Activated CD4-positive, alpha-beta T cell treated with anti-CD3 and anti-CD28 coated beads, Interleukin-2, amount 50 U/mL, for 1 hour (primary cell): Measurements from ENCODE around the gene KLK13.

Experiments
- DNase-seq: peaks from one replicate; pipeline ENCODE4 v3.0.0-alpha.2; 2020

Gene KLK13

DNA sequence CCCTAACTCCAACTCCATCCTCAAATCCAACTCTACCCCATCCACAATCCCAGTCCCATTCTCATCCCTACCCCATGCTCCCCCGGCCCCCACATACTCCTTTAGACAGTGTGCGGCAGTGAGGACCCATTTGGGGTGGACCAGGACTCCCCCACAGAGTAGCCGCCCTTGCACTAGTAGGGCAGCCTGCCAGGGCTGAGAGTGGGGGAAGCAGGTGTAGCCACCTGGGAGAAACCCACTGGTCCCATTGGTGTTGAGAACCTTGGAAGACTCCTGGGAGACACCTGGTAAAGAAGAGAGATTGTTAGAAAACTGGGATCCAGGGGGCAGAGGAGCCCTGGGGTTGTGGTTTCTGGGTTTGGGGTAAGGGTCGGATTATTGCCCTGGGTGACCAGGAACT, 4.6 kb downstream of the KLK13 start:
- DNase-seq: no peak

DNA sequence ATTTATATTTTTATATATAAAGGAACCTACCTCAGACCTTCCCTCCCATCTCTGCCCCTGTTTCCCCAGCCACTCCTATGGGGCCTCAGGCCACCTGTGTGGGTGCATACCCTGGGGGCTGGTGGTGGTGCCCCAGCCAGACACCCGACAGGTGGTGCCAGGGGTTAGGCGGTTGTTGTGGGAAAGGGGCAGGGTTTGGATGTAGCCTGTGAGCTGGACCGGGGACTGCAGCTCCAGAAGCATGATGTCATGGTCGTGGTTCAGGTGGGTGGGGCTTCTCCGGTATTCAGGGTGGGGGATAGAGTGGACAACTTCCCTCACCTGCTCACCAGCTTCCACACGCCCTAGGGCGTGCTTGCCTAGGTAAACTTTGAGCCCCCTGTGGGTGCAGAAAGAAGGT, 5.2 kb downstream of the KLK13 start:
- DNase-seq: no peak

DNA sequence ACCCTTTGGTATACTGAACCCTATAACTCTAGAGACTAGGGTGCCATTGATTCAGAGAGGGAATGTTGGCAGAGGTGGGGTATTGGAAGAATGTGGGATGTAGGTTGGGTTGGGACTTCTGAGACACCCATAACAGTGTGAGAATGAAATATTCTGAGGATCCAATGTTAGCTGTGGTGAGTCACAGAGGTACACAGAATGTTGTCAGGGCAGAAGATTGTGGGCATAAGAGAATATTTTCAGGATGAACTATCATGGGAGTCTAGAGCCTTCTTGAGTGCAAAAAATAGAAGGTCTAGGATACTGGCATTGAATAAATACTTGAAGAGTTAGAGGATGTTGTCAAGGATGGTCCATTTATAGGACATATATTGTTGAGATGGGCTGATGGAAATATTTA, 9.0 kb downstream of the KLK13 start:
- DNase-seq: no peak

DNA sequence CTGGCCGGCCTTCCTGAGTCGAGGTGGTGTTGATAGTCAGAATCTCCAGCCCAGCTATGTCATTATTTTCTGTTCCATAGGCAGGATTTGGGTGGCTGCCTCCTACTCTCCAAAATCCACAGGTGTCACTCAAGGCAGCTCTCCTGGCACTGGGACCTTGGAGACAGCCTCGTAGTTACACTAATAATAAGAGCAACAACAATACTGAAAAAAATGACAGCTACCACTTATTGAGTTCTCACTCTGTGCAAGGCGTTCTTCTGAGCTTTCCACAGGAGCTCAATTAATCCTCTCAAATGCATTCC, 17.9 kb downstream of the KLK13 start:
- no peak for DNase-seq

DNA sequence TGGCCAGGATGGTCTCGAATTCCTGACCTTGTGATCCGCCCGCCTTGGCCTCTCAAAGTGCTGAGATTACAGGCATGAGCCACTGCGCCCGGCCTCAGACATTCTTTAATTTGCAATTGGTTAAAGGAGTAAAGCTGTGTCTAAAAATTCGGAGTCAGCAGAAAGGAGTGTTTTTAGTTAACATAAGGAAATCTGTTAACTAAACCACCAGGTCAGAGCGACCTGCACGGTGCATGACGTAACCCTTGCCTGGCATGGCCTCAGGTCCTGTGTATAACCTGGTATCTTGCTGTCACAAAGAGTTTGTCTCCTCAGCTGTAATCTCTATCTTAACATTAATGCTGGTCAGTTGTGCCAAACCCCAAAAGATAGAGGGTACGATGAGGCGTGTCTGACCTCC, 20.6 kb downstream of the KLK13 start:
- DNase-seq: no peak

DNA sequence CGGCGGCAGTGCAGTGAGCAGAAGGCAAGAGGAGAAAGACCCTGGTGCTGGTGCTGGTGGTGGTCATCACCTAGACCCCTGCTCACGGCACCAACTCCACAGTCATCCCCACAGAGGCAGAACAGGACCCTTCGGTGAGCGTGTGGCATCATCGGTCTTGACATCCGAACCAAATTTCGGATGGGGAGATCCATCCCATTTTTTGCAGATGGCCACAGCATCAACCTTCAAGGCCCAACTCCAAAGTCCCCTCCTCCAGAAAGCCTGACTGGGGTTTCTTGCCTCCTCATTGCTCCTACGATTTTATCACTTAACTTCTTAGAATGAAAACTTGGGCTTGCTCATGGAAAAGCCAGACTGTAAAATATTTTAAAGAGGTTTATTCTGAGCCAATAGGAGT, 21.4 kb downstream of the KLK13 start:
- no peak for DNase-seq

DNA sequence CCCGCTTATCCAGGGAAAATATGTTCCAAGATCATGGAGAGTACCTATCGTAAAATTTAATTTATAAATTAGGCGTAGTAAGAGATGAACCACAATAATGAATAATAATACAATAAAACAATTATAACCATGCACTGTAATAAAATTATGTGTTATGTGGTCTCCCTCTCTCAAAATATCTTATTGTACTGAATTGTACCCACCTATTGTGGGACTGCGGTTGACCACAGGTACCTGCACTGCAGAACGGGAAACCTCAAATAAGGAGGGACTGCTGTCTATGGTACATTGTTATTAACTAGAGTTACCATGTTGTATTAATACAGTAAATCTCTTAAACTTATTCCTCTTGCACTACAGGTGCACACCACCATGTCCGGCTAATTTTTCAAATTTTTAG, 24.7 kb downstream of the KLK13 start:
- DNase-seq: no peak

DNA sequence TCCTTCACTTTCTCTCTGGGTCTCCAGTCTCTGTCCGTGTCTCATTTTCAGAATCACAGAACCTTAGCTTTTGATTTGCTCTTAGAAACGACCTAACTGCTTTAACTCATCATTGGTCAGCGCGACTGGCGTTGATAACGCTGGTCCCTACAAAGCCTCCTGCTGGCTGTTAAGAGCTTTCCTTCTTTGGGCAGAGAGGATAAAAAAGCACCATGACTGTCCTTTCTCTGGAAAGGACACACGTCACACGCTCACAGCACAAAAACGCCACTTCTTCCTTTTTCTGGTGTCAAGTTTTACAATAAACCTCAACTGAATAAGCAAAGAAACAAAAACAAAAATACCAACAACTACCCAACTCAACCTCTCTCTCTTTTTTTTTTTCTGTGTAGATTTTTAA, 28.4 kb downstream of the KLK13 start:
- DNase-seq: no peak

DNA sequence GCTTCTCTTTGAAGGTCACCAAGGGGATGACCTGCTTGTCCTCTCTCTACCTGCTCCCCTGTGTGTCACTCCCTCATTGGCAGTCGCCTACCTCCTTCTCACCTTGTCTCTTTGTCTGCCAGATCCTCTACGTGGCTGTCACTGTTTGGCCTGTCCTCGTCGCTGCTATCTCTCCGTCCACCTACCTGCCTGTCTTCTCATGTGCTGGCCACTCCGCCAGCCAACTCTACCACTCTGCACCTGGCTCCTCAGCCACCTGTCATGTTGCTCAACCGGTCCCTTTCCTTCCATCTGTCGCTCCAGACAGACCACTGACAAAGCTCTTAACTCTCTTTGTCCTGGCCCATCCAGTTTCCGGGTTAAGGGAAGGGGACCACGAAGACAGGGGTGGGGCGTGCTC, 30.2 kb downstream of the KLK13 start, which contains the start of gene KLK12:
Gene KLK12, minus strand, starts transcription at position 299 of the 400 bp plus-strand sequence. CDS start 381 bp downstream, outside the sequence.
- DNase-seq: no peak

DNA sequence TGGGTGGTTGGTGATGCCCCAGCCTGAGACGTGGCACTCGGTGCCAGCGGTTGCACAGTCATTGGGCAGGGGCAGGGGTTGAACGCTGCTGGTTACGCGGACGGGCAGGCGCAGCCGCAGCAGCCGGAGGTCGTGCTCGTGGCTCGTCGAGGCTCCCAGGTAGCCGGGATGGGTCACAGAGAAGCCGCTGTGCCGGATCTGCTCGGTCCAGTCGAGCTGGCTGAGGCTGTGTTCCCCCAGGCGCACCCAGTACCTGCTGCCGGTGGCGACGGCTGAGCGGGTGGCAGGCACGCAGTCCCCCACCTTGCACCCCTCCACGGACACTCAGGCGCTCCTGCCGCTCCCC, 33.0 kb downstream of the KLK13 start:
- DNase-seq: no peak

DNA sequence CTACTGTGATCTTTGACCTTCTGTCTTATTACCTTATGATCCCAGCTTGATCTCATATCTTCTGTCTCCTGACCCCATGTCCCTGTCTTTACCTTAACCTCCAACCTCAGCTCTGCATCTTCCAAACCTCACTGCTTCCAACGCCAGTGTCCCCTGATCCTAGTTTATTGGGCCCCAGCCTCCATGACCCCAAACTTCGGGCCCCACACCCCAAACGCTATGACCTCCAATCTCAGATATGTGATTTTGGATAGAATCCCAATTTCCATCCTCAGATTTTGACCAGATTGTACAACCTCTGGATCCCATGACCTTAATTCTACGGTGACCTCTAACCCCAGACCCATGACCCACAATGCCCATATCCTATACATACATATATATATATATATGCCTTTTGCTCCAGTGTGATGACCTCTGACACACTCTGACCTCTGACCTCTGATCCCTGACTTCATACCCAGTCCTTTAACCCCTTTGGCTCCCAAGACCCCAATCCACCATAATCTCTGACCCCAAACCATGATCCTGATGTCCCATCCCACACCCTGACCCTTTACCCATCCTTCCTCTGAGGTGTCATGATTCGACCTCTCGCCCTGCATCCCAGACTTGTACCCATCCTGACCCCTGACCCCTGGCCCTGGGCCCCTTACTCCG, 33.5 kb downstream of the KLK13 start:
- no peak for DNase-seq

DNA sequence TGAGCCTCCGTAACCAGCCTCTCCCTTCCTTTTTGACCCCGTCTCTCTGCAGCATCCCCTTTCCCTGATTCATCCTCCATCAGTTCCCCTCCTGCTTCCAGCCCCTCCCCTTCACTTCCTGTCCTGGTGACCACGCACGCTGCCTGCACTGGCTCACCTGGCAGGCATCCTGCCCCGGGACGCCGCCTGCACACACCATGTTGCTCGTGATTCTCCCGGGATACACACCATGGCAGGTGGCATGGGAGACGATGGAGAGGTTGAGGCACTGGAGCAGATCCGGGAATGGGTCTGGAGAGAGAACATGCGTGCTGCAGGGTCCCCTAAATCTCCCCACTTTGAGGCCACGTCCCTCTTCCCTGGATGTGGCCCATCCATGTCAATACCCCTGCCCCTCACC, 34.3 kb downstream of the KLK13 start:
- no peak for DNase-seq

DNA sequence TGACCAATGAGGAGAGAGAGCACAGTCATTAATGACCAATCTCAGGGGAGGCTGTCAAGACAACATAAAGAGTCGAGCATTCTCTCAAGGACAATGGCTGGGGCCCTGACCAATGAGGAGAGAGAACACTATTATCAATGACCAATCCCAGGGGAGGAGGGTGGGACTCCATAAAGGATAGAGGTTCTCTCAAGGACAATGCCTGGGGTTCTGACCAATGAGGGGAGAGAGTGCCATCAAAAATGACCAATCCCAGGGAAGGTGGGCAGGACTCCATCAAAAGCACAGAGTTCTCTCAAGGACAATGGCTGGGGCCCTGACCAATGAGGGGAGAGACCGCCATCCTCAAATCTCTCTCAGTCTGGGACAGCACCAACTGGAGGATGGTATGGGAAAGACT, 35.2 kb downstream of the KLK13 start:
- DNase-seq: no peak

DNA sequence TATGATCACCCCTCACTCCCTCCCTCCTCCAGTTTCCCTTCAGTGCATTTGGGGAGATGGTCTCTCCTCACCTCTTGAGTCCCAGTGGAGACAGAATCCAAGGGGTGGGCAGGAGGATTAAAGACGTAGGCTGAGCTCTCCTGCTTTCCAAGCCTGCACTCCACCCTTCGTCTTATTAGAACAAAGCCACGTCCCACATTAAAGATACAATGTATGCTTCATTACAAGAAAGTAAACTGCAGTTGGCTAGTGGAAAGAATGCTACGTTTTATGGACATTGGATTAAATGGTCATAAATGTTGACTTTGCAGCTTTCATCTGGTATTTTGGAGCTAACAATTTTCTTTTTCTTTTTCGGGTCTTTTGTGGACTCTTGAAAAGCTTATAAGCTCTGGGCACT, 37.0 kb downstream of the KLK13 start:
- DNase-seq: no peak

DNA sequence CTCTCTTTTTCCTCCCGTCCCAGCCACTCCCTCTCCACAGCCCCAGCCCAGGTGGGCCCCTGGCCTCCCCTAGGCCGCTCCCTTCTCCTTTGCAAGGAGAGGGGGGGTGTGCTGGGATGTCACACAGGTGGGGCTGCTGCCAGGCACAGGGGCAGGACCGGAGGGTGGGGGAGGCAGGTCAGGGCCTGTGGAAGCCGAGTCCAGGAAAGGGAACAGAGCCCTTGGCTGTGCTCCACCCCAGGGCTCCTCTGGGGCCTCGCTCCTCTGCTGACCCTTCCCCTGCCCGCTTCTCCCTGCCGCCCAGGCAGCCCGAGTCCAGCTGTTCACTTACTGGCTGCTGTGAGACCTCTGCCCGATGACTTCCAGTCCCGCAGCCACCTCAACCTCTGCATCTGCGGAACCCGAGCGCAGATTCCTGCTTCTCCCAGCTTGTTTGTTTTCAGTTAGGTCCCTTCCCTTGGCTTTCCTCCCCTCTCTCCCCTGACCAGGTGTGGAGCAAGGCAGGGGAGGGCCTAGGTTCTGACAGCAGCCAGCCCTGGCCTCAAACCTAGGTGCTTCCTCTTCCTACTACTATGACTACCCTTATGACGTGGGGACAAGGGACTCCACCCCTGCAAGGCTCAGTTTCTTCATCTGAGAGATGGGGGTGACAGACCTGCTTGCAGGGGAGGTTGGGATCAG, 37.6 kb downstream of the KLK13 start:
- DNase-seq: no peak

DNA sequence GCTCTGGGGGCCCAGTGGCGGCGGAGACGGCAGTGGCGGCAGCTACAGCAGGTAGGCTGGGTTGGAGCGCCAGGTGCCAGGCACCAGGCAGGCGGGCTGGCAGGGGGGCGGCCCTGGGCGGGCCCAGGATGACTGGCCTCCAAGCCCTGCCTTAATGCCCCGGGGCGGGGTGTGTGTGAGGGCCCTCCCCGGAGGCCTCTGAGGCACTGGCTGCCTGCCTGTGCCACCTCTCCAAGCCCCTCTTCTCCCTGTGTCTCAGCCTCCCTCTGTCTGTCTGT, 38.4 kb downstream of the KLK13 start, which contains the start of gene KLK11:
Gene KLK11, minus strand, starts transcription at position 63 of the 278 bp plus-strand sequence. CDS start 985 bp downstream, outside the sequence.
- DNase-seq: no peak

DNA sequence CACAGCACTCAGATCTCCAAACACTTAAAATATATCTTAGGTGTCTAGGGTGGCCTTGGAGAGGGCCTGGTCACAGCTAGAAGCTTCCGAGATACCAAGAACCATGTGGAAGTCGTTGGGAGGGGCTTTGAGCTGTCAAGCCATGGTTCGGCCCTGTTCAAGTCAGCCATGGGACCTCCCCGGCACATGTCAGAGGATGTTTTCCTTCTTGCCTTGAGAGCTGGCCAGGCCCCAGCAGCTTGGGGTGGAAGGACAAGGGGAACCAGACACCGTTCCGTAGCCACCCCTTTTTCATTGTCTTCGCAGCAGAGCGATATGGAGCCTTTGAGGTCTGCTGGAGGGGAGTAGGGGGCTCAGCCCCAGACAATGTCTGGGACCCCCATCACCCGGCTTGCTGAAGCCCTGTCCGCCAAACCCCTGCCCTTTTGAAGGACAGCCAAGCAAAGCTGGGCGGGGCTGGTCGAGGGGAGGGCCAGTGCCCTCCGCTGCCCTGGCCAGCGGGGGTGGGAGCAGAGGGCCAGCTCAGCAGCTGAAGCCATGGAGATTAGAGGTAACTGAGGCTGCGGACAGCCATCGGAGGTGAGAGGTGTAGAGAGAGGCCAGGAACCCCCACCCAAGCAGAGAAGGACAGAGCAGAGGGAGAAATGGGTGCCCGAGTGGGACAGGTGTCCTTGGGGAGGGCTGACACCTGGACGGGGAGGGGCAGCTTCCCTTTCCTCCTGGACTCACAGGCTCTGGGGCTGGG, 38.9 kb downstream of the KLK13 start:
- no peak for DNase-seq

DNA sequence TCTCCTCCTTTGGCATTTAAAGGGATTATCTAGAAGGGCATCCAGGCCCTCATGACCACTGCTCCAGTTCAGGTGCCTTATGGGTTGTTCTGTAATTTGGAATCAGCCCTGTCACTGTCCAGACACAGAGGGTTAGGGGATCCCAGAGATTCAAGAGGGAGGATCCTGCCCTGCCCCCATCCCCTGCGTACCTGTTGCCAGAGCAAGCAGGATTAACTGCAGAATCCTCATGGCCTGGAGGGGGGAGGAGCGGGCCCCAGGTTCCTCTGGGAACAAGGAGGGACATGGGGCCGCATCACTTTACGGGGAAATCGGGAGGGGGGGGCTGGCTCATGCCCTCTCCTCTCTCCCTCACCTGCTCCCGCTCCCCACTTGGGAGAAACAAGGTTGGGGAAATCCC, 39.5 kb downstream of the KLK13 start:
- no peak for DNase-seq

DNA sequence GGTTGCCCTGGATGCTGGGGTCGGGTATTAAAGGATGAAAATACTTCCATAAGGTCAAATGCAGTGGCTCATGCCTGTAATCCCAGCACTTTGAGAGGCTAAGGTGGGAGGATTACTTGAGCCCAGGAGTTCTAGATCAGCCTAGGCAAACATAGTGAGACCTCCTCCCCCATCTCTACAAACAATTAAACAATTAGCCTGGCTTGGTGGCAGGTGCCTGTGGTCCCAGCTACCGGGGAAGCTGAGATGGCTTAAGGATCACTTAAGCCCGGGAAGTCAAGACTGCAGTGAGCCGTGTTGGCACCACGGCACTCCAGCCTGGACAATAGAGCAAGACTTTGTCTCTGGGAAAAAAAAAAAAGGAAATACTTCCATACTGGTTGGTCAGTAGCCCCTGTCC, 40.0 kb downstream of the KLK13 start:
- no peak for DNase-seq

DNA sequence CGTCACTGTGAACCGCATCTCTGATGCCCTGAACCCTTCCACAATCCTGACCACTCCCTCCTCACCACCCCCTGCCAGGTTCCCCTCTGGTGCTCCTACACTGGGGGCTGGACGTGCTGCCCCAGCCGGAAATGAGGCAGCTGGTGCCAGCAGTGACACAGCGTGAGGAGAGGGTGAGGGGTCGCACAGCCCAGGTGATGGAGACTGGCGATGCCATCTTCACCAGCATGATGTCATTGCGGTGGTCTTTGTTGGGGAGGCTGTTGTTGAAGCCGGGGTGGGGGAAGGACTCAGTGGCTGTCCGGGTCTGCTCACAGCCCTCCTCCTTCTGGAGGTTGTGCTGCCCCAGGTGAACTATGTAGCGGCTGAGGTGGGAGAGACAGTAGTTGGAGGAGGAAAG, 40.9 kb downstream of the KLK13 start:
- DNase-seq: no peak

DNA sequence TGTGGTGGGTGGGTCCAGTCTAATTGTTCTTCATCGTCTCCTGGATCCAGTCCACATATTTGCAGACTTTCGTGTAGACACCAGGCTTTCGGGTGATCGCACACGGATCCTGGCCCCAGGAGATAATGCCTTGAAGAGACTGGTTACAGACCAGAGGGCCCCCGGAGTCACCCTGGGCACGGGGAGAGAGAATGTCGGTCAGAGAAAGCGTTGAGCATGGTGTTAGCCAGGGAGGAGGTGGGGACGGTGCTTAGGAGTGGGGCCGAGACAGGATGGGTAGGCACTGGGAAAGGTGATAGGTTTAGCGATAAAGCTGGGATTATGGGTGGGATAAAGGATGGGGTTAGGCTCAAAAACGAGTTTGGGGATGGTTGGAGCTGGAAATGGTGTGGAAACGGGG, 42.4 kb downstream of the KLK13 start:
- no peak for DNase-seq

DNA sequence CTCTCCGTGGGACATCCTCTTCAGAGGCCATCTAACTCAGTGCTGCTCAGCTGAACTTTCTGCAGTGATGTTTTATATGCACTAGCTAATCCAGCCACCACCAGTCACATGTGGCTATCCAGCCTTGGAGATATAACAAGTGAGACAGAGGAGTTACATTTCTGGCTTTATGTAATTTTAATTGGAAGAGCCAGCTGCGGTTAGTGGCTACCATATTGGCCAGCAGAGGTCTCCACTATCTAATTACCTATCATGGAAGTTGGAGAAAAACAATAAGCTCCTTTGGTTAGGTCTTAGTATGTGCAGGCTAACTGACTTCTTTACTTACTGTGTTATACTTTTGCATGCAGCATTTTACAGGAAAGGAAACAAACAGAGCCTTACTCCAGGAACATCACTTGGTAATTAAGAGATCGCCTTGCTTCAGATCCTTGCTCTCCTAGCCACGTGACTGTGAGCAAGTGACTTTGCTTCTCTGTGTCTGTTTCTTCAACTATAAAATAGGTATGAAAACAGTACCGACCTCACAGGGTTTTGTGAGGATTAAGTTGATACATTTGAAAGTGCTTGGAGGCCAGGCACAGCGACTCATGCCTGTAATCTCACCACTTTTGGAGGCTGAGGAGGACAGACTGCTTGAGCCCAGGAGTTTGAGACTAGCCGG, 43.8 kb downstream of the KLK13 start:
- DNase-seq: no peak

DNA sequence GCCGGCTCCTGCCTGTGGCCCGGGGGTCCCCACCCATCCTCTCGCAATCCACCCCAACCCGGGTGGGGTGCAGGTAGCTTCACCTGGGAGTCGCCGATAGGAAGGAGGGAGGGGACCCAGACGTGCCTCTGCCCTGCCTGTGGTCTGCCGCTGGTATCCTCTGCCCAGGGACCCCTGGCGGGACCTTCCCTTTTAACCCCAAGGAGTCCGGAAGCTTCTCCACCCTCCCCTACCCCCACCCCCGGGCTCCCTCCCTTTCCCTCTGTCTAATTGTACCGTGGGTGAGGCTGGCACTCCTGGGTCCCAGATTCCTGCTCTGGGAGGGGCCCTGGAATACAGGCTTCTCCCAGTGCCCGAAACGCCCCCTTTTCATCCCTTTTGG, 45.4 kb downstream of the KLK13 start, which contains the start of gene KLK10:
Gene KLK10, minus strand, starts transcription at position 166 of the 382 bp plus-strand sequence. CDS start 579 bp downstream, outside the sequence.
- no peak for DNase-seq
